ENCODE results near the gene LLGL2. TPM values are rescaled to one million over a fixed set of nuclear protein-coding genes. Genes with fewer than 3 reads are reported as not detected.

LLGL2 gene
- total RNA-seq, 1 donor from 2014 or later, result 3.3 TPM

GRCh38 chr17:75478508-75478907 lies 47.0 kb upstream of the LLGL2 start:
- Mint-ChIP-seq H3K36me3 (ENCODE audit: unreplicated experiment) (peaks cover 2% of the 10 kb centered on the region), H3K27ac (ENCODE audit: unreplicated experiment) (no peak overlapping the region), H3K27me3 (ENCODE audit: unreplicated experiment) (no peaks in the 10 kb centered on the region), H3K4me3 (ENCODE audit: unreplicated experiment) (no peak overlapping the region), H3K4me1 (ENCODE audit: unreplicated experiment) (peaks cover 36% of the 10 kb centered on the region), H3K9me3 (ENCODE audit: unreplicated experiment) (no peaks in the 10 kb centered on the region)
- DNase-seq (ENCODE audit: extremely low spot score, unreplicated experiment), result no peak
- TF ChIP-seq CTCF (IDR thresholded peaks at IDR 0.05), result no peak

- Mint-ChIP-seq H3K27ac (ENCODE audit: unreplicated experiment) (no peak overlapping the region), H3K4me3 (ENCODE audit: unreplicated experiment) (no peak overlapping the region), H3K4me1 (ENCODE audit: unreplicated experiment) (peaks cover 28% of the 10 kb centered on the region), H3K27me3 (ENCODE audit: unreplicated experiment) (no peaks in the 10 kb centered on the region), H3K36me3 (ENCODE audit: unreplicated experiment) (peaks cover 4% of the 10 kb centered on the region), H3K9me3 (ENCODE audit: unreplicated experiment) (no peaks in the 10 kb centered on the region)
- TF ChIP-seq CTCF (IDR thresholded peaks at IDR 0.05), result no peak
- DNase-seq (ENCODE audit: extremely low spot score, unreplicated experiment), result no peak
Measured at GRCh38 chr17:75480281-75480680, 45.2 kb upstream of the LLGL2 start.

- DNase-seq (ENCODE audit: extremely low spot score, unreplicated experiment), result no peak
- Mint-ChIP-seq H3K9me3 (ENCODE audit: unreplicated experiment) (no peaks in the 10 kb centered on the region), H3K27me3 (ENCODE audit: unreplicated experiment) (no peaks in the 10 kb centered on the region), H3K27ac (ENCODE audit: unreplicated experiment) (no peak overlapping the region), H3K4me1 (ENCODE audit: unreplicated experiment) (peaks cover 16% of the 10 kb centered on the region), H3K4me3 (ENCODE audit: unreplicated experiment) (no peak overlapping the region), H3K36me3 (ENCODE audit: unreplicated experiment) (peaks cover 5% of the 10 kb centered on the region)
- TF ChIP-seq CTCF (IDR thresholded peaks at IDR 0.05), result no peak
Measured at GRCh38 chr17:75481194-75482068, 44.1 kb upstream of the LLGL2 start.

GRCh38 chr17:75482098-75482942 lies 43.2 kb upstream of the LLGL2 start:
- Mint-ChIP-seq H3K4me3 (ENCODE audit: unreplicated experiment) (no peak overlapping the region), H3K4me1 (ENCODE audit: unreplicated experiment) (peaks cover 15% of the 10 kb centered on the region), H3K9me3 (ENCODE audit: unreplicated experiment) (no peaks in the 10 kb centered on the region), H3K36me3 (ENCODE audit: unreplicated experiment) (peaks cover 6% of the 10 kb centered on the region), H3K27ac (ENCODE audit: unreplicated experiment) (no peak overlapping the region), H3K27me3 (ENCODE audit: unreplicated experiment) (no peaks in the 10 kb centered on the region)
- no peak for TF ChIP-seq CTCF (IDR thresholded peaks at IDR 0.05)
- no peak for DNase-seq (ENCODE audit: extremely low spot score, unreplicated experiment)

- H3K9me3 Mint-ChIP-seq (ENCODE audit: unreplicated experiment), result no peaks in the 10 kb centered on the region
- TF ChIP-seq CTCF (IDR thresholded peaks at IDR 0.05), result no peak
- H3K36me3 Mint-ChIP-seq (ENCODE audit: unreplicated experiment), result peaks cover 6% of the 10 kb centered on the region
- no peak overlapping the region for H3K27ac Mint-ChIP-seq (ENCODE audit: unreplicated experiment)
- DNase-seq (ENCODE audit: extremely low spot score, unreplicated experiment), result no peak
- H3K4me3 Mint-ChIP-seq (ENCODE audit: unreplicated experiment), result no peak overlapping the region
- H3K4me1 Mint-ChIP-seq (ENCODE audit: unreplicated experiment), result peaks cover 10% of the 10 kb centered on the region
- H3K27me3 Mint-ChIP-seq (ENCODE audit: unreplicated experiment), result no peaks in the 10 kb centered on the region
Measured at GRCh38 chr17:75485688-75486087, 39.8 kb upstream of the LLGL2 start.
